GM18507 (cell line): Measurements from ENCODE around the gene UNC13C.

Experiments
- DNase-seq: peaks from one replicate; pipeline ENCODE4 v3.0.0; 2011; ENCODE audit warnings: low read depth; ENCODE audit not compliant: insufficient read length; ENCODE audit errors: extremely low spot score
- FAIRE-seq: peaks from 2 replicates; lab custom pipeline; 2011; peaks lifted over from hg19 to GRCh38; lab: Jason Lieb, UNC

UNC13C gene

DNA sequence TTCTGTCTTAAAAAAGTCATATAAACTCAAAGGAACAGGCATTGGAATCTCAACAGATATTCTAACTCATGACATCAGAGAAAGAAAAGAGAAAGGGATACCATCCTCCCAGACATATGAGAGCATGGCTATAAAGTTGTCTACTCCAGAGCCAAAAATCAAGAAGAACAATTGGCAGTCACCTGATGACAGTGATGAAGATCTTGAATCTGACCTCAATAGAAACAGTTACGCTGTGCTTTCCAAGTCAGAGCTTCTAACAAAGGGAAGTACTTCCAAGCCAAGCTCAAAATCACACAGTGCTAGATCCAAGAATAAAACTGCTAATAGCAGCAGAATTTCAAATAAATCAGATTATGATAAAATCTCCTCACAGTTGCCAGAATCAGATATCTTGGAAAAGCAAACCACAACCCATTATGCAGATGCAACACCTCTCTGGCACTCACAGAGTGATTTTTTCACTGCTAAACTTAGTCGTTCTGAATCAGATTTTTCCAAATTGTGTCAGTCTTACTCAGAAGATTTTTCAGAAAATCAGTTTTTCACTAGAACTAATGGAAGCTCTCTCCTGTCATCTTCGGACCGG, 35.9 kb downstream of the UNC13C start:
- FAIRE-seq (no peak), DNase-seq (no peak)

DNA sequence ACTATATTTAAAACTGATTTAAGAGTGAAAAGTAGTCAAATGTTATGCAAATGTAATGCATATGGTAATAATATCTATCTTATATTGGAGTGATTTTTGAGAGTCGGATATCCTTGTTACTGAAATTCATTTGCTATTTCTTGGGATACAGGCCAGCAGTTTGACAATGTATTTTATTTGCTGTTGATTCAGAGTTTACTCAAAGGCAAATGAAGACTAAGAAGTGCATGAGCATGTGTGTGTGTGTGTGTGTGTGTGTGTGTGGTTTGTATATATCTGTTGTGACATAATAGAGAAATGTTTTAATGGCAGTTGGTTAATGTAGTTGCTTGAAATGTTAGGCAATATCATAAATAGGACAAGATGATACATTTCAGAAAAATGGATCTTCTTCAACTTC, 39.0 kb downstream of the UNC13C start:
- no peak for FAIRE-seq

DNA sequence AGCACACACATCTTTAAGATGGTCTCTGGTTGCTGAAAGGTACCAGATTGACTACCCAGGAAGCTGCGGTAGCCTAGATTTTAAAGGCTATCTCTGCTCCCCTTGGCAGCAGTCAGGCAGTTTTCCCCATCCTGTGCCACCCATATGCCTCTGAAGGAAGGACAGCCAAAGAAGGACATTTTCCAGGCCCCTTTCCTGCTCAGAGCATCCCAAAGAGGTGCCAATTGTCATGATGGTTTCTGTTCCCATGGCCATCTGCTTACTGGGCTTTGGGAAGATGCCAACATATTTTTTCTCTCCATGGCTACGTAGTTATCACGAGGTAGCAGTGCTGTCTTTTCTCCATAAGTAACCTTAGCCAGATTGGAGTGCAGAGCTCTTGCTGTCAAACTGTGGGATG, 39.7 kb downstream of the UNC13C start:
- FAIRE-seq, result no peak
- DNase-seq, result no peak

More for the DNA sequence above, 39.0 kb downstream of the UNC13C start:
- no peak for DNase-seq

DNA sequence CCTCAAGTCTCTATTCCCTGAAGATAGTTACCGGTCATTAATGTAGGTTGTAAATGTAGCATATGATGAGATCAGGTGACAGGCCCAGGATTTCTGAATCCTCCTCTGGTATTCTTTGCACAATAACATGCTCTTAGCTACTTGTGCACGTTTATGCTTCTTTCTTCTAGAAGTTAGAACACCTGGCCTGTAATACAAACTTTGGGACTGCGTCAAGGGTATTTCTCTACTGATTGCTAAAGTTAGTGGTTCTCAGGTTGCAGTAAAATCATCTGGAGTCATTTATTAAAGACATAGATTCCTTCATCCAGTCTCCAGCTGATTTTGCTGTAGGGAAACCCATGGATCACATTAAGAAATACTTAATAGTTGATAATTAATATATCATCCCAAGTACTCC, 48.0 kb downstream of the UNC13C start:
- no peak for DNase-seq
- no peak for FAIRE-seq

DNA sequence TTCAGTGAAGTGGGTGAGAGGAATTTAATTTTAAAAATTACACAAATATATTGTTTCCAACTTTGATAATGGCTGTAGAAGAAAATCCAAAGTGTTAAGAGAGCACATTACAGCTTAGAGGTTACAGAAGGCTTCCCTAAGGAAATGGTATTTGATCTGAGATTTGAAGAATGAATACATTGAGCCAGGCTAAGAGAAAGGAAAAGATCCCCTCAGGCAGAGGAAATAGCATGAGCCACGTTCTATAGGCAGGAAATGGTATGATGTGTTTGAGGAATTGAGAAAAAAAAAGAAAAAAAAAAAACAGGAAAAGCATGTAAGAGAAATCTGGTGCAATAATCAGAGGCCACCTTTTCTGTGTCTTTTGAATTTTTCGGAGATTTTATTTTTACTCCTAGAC, 48.6 kb downstream of the UNC13C start:
- DNase-seq (no peak), FAIRE-seq (no peak)

DNA sequence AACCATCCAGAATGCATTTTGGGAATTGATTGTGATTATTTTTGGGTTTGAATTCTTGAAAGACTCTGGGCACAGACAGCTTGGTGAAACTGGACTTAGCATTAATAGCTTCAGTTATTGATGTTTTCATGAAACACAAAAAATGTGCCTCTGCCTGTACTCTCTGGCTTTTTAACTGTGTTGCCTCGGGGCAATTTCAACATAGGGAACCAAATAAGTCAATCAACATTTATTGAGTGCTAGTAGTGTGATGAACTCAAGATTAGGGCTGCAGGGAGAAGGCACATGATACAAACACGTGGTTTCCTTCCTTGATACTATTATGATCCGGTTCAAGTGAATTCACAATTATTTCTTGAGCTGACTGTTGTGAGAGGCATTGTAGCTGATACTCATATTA, 50.8 kb downstream of the UNC13C start:
- DNase-seq, result no peak
- FAIRE-seq, result no peak

DNA sequence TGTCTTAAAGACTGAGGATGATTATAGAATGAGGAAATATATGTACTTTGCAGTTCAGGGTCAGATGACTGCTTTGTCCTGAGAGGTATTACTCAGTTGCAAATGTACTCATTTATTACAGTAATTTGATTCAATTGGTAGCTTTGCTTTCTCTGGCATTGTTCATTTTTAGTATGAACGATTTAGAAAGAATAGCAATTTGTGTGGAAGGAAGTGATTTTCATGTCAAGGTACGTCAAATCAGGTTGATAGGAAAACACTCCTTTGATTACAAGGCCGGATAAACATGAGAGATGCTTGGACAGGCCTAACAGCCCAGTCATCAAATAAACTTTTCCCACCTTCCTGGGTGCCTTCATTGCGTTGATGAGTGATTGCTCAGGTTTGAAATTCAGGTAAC, 53.8 kb downstream of the UNC13C start:
- no peak for FAIRE-seq
- no peak for DNase-seq

DNA sequence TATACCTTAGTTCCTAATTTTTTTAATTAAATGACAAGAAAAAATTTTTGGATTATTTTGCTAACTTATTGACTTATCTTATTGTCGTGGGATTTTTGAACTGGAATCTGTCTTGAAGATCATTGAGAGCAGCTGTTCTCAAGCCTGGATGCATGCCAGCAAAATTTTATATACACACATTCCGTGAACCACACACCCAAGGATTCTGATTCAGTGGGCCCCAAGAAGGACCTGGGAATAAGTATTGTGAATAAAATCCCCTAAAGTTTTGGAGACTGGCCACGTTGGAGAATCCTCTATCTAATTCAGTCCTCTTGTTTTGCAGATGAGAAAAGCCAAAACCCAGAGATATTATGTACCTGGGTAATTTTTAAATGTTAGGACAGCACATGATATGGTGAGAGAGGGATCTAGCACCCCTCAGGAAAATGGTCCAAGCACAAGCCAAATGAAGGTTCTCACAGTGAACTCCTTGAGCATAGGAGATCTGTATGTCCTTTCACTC, 55.2 kb downstream of the UNC13C start:
- DNase-seq, result no peak
- no peak for FAIRE-seq

DNA sequence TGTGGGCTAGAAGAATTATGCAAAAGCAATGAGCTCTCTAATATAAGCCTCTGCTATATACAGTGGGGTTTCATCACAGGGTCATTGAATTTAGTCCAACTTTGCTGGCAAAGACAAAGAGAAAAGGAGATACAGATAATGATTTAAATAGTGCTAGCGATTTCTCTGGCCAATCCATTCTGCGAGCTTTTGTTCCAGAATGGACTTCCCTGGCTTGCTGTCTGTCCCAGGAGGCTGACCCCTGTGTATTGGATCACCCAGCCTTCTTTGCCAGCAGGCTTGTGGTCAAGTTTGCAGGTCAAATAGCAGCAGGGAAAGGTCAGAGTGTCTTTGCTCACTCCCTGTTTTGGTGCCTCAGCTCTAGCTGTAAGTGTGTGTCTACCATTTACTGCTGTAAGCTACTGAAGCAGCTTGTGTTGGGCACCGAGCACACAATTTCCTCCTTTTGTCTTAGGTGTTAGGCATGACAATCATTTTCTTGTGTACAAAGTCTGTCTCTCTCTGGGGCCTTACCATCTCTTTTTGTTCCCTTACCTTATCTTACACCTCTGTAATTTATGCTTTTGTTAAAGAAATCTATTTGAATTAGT, 55.7 kb downstream of the UNC13C start:
- DNase-seq (no peak), FAIRE-seq (no peak)

DNA sequence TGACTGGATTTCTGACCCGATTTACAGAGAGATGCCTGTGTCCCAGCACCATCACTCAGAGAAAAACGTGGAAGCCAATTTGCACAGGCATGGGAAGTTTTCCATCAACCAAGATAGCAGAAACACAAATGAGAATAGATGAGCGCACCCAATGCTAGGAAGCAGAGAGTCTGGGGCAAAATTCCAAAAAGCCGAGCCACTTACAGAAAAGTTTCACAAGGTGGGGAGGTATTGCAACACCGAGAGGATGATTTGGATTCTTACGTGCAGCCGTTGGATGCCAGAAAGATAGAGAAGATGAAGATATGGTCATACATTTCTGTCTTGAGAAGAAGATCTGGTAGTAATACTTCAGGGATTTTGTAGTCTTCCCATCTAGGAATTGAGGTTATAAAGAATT, 57.4 kb downstream of the UNC13C start:
- DNase-seq, result no peak
- no peak for FAIRE-seq

DNA sequence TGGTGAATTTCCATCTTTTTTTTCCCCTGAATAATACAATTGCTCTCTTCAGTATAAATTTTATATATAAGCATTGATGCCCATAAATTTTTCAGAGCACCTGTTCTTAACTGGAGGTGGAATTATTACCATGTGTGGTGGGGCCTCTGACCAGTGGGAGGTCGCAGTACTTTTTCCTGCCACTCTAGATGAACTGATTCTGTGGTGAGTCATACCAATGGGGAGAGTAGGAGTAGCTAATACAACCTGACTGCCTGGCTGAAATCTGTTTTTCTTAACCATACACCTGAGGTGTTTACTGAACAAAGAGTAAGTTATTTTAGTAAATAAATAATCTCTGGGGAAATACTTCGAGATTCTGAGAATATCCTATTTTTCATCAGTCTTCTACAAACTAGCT, 67.2 kb downstream of the UNC13C start:
- no peak for DNase-seq
- FAIRE-seq, result no peak

DNA sequence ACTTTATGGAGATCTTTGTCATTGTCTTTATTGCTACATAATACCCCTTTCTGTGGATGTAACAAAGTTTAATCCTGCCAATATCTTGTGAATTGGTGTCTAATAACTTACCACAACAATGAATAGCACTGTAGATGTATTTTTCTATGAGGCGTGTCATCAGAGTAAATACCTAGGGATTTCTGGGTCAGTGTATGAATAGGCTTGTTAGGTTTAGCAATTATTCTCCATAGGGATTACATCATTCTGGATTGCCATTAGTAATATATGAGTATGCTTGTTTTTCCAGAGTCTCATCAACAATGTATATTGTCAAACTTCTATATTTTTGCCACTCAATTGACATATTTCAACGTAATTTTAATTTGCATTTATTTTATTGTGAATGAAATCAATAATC, 67.9 kb downstream of the UNC13C start:
- DNase-seq (no peak), FAIRE-seq (no peak)

DNA sequence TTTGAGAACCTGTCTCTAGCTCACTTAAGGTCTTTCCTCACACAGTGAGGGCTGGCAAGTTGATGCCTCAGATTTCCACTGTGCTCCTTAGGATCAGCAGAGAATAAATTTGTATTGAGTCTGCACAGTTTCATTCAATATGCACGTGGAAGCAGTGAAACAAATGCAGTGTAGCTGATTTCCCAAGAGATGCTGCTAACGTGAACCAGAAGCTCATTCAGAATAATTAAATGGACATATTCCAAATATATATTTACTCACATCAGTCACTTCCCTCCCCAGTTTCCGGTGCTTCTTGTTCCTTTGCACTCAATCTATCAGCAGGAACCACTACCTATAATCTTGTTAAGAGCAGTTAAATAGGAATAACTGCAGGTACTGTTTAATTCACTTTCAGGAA, 86.1 kb downstream of the UNC13C start:
- FAIRE-seq, result no peak
- no peak for DNase-seq

DNA sequence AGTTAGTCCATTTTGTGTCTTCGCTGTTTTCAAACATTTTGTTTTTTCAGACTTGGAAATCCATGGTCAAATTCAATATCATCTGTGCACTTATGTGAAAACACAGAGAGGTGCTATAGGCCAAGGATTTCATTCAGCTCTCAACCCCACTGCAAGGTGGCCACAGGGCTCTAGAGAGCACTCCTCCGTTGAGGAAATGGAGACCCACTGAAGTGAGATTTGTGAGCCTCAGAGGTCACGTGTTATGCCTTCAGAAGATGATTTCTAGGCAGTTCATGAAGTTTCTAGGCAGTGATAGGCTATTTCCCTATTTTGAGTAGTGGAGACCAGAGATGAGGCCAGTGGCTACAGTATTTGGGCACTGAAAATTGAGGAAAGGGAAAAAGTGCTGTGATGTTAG, 88.2 kb downstream of the UNC13C start:
- DNase-seq (no peak), FAIRE-seq (no peak)

DNA sequence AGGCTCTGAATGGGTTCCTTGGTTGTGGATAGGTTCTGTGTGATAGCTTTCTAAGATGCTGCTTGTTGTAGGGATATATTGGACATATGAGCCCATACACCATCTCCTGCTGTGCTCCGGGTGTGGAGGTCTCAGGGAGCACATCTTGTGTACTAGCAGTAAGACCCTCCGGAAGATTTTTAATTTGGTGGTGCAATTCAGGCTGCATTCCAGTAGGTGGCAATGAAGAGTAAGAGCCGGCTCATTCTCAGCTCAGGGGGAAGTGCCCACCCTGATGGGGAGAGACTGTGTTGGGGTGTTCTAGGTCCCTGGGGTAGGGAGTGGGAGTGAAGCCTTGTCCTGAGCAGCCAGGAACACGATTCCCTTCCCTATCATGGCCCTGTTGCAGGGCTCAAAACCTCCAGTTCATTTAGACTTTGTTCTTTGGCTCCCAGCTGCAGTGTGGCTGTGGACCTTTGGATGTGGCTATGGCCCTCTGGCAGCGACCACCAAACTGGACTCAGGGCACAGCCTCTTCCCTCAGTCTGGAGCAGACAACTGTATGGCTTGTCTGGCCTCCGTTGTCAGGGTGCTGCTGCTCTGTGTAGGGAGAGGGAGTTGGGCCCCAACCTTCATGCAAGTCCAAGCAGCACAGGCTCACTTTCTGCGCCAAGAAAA, 104.7 kb downstream of the UNC13C start:
- DNase-seq (no peak), FAIRE-seq (no peak)

DNA sequence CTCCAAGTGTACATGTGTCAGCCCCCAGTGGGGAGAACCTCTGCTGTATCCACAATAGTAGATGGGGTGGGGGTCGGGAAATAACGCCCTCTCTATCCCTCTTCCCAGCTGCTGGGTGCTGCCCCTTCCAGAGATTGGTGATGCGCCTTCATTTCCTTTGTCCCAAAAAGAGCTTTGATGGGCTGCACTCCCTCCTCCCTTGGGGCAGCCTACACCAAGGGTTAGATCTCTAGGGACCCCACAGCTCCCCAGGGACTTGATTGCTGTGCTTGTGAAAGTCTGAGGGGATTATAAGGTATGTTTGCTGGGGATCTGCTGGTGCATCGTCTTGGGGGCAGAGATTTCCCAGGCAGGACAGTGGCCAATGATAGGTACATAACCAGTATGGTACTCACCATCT, 105.3 kb downstream of the UNC13C start:
- no peak for FAIRE-seq

DNA sequence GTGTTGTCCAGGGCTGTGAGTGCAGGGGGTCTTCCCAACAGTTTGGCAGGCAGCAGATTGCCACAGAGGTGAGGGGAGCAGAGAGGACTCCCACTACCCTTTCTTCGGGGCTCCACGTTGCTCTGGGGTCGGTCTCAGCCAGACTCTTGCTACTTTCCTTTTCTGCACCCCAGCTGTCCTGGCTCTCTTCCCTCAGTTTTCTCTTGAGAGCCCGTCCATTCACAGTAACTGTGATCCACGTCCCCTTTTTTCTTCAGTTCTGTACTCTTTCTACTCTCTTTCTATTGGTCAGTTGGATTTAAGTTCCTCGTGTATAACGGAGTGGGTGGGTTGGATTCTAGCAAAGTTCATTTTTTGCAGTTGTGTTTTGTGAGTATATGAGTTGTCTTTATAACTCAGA, 105.8 kb downstream of the UNC13C start:
- no peak for FAIRE-seq
- DNase-seq, result no peak

More for the DNA sequence above, 105.3 kb downstream of the UNC13C start:
- no peak for DNase-seq

DNA sequence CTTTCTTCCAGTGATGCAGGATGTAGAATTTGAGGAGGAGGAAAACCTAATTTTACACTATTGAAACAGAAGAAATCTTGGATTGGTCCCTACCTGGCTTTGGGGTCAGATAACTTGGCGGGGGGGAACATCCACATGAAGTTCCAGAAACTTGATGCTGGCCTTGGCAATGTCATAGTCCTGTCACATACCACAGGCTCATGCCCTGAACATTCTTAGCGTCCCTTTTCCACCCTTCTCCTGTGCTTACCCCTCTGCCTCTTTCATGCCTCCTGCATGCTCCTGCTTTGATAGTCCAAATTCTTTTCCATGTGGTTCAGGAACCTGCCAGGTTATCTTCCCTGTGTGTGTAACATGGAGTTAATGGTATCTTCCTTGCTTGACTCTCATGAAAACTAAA, 110.6 kb downstream of the UNC13C start:
- FAIRE-seq, result no peak
- no peak for DNase-seq

DNA sequence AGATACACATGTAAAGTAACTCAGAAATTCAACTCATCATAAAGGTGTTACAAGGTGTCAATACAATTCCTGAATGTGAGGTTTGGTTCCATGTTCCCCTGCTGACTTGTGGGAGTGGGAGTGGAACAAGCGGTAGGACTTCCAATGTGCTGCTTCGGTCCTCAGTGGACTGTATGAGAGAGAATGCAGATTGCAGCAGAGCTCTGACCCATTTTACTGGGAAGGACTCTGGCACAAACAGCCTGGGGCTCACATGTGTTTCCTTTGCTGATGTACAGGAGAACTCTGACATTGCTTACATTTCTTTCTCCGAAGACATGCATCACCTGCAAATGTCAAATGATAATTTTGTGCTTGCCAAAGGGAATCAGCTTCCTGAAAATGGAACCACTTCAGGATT, 111.5 kb downstream of the UNC13C start:
- FAIRE-seq, result no peak
- no peak for DNase-seq

DNA sequence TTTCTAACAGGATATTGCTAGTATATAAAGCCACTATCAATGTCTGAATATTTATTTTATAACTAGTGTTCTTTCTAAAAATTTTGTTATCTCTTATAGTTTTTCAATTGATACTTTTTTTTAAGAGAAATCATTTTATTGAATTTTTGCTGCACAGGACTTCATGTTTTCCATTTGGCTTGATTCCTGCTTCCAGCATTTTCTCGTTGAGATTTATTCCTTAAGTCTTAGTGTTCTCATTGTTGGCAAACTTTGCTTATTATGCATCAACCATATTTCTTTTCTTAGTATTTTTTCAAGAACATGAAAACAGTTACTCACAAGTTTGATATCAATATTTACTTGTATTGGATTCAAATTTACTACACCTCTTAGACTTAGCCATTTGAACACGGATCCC, 113.4 kb downstream of the UNC13C start:
- no peak for FAIRE-seq
- no peak for DNase-seq

DNA sequence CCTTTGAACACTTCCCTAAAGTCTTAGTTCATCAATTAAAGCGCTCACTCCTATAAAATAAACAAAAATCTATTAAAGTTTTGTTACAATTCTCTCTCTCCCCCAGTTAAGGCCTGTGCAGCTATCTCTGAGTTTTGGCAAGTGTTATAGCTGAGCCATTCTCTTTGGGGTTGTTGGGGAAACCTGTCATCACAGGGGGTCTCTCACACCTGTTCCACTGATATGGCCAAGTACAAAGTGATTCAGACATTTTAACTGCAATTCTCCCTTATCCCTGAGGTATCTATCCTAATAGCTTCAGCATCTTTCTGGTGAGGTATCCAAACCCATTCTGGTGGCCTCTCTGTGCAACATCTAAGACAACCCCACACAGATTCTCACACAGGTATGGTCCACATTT, 116.4 kb downstream of the UNC13C start:
- no peak for DNase-seq
- FAIRE-seq, result no peak
